Uterus (tissue), 2 donors: ENCODE results near the gene SCAF4.

Source experiments
- POLR2A ChIP-seq, 2 donors: fragments of 450-650 bp; IDR thresholded peaks; one replicate each; pipeline ENCODE4 v1.6.1; 2016; ENCODE audit warnings: antibody characterized with exemption in 2 of 2, mild to moderate bottlenecking in 1 of 2, moderate library complexity in 1 of 2
- TF ChIP-seq, protein P1 (sequence below), 4 experiments: fragments of 200-600 bp in 2 of 4; fragments of 450-650 bp in 2 of 4; sonication (generic) in 2 of 4; IDR thresholded peaks; one replicate each; pipeline ENCODE4 v1.5.1; 2016 to 2019; ENCODE audit warnings: antibody characterized with exemption in 4 of 4, mild to moderate bottlenecking in 2 of 4, moderate library complexity in 1 of 4

DNA sequence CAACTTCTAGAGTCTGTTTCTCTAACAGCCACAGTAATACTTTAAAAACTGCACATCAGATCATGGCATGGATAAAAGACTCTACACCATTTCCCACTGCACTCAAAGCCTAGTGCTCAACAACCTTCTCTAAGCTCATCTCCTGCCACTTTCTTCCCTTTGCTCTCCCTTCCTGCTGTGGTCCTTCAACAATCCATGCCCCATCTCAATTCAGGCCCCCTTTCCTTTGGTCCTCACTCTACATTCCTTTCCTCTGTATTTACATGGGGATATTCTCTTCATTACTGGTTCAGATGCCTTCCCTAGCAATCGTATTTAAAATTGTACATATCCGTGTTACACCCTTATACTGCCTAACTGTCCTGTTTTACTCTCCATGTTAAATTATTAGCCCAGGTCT is 53.4 kb downstream of the SCAF4 start:
- no peak for TF ChIP-seq POLR2A (IDR thresholded peaks at IDR 0.05)
- TF ChIP-seq, protein P1, sequence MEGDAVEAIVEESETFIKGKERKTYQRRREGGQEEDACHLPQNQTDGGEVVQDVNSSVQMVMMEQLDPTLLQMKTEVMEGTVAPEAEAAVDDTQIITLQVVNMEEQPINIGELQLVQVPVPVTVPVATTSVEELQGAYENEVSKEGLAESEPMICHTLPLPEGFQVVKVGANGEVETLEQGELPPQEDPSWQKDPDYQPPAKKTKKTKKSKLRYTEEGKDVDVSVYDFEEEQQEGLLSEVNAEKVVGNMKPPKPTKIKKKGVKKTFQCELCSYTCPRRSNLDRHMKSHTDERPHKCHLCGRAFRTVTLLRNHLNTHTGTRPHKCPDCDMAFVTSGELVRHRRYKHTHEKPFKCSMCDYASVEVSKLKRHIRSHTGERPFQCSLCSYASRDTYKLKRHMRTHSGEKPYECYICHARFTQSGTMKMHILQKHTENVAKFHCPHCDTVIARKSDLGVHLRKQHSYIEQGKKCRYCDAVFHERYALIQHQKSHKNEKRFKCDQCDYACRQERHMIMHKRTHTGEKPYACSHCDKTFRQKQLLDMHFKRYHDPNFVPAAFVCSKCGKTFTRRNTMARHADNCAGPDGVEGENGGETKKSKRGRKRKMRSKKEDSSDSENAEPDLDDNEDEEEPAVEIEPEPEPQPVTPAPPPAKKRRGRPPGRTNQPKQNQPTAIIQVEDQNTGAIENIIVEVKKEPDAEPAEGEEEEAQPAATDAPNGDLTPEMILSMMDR (IDR thresholded peaks at IDR 0.05): no peak
